ENCODE measurements around the gene PIK3R2. TPM values are rescaled to one million over a fixed set of nuclear protein-coding genes. Genes with fewer than 3 reads are reported as not detected.

The PIK3R2 gene
- total RNA-seq, 1 donor from 2014 or later: 94.7 TPM

DNA sequence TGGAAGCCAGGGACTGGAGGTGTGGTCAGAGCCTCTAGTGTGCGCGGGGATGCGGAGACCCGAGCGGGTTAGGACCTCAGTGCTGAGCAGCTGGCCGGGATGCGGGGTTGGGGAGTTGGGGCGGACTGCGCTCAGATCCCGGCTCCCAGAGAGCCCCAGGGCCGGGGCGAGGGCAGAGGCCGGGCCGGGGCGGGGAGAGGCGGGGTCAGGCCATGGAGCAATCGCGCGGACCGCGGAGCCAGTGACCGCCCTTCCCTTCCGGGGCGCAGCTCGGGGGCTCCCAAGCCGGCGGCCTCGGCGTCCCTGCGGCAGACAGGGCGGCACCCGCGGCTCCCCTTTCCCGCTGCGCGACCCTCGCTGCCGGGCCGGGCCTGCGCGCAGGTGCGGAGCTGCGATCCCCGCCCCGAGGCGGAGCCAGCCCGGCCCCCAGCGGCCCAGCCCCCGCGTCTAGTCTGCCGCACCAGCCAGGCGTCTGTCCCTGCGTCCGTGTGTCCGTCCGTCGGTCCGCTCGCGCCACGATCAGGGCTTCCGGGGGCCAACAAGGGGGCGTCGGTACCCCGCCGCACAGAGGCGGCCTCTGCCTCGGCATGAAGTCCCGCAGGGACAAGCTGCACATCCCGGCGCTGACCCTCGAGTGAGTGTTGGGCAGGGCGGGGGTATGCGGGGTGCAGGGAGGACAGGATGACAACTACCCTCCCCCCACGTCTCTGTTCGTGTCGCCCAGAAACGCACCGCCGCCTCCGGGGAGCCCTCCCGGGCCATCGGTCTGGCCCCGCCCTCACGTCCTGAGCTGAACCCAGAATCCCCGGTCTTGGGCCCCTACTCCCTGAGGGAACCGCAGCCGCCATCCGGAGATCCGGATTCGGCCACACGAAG is 43.0 kb upstream of the PIK3R2 start:
- TF ChIP-seq, protein P1, sequence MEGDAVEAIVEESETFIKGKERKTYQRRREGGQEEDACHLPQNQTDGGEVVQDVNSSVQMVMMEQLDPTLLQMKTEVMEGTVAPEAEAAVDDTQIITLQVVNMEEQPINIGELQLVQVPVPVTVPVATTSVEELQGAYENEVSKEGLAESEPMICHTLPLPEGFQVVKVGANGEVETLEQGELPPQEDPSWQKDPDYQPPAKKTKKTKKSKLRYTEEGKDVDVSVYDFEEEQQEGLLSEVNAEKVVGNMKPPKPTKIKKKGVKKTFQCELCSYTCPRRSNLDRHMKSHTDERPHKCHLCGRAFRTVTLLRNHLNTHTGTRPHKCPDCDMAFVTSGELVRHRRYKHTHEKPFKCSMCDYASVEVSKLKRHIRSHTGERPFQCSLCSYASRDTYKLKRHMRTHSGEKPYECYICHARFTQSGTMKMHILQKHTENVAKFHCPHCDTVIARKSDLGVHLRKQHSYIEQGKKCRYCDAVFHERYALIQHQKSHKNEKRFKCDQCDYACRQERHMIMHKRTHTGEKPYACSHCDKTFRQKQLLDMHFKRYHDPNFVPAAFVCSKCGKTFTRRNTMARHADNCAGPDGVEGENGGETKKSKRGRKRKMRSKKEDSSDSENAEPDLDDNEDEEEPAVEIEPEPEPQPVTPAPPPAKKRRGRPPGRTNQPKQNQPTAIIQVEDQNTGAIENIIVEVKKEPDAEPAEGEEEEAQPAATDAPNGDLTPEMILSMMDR (IDR thresholded peaks at IDR 0.05; ENCODE audit: unreplicated experiment): no peak
- no peaks in the 10 kb centered on the region for H3K36me3 Mint-ChIP-seq
- peaks cover 12% of the 10 kb centered on the region for H3K27me3 Mint-ChIP-seq (ENCODE audit: low read depth)
- no peak overlapping the region for H3K27ac Mint-ChIP-seq
- H3K4me3 Mint-ChIP-seq: peak overlapping the region; percentile 69
- no peaks in the 10 kb centered on the region for H3K9me3 Mint-ChIP-seq
- H3K4me1 Mint-ChIP-seq: peaks cover 4% of the 10 kb centered on the region
- peak in 1 of 2 experiments; percentile 57 for DNase-seq (ENCODE audit: low spot score in 2 of 2, unreplicated experiment in 2 of 2)

DNA sequence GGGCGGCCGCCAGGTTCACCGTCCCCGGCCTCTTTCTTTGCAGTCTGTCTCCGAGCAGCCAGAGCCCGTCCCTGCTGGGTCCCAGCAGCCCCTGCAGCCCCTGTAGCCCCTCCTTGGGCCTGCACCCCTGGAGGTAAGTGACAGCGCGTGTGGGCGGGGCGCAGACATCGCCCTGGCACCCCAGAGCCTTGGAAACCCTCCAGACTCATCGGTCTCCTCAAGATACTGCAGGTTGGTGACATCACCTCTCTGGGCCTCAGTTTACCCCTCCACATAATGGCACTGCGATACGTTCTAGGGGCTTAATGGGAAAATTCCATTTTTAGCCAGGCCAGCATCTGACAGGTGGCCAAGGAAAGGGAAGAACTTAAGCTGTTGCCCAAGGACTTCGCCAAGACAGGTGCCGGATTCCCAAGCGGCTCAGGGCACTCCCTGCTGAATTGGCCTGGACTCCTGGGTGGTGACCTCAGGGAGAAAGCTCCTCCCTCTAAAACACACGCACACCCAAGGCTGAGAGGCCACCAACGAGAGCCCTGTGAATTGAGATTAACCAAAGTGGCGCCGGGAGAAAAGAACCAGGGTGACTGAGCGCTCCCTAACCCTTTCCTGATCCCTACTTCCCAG is 42.2 kb upstream of the PIK3R2 start:
- Mint-ChIP-seq H3K4me3 (peak overlapping the region; percentile 68), H3K4me1 (peaks cover 4% of the 10 kb centered on the region), H3K27ac (no peak overlapping the region), H3K36me3 (no peaks in the 10 kb centered on the region), H3K9me3 (no peaks in the 10 kb centered on the region), H3K27me3 (ENCODE audit: low read depth) (peaks cover 12% of the 10 kb centered on the region)
- TF ChIP-seq, protein P1 (IDR thresholded peaks at IDR 0.05; ENCODE audit: unreplicated experiment): no peak
- DNase-seq (ENCODE audit: low spot score in 2 of 2, unreplicated experiment in 2 of 2): no peak

DNA sequence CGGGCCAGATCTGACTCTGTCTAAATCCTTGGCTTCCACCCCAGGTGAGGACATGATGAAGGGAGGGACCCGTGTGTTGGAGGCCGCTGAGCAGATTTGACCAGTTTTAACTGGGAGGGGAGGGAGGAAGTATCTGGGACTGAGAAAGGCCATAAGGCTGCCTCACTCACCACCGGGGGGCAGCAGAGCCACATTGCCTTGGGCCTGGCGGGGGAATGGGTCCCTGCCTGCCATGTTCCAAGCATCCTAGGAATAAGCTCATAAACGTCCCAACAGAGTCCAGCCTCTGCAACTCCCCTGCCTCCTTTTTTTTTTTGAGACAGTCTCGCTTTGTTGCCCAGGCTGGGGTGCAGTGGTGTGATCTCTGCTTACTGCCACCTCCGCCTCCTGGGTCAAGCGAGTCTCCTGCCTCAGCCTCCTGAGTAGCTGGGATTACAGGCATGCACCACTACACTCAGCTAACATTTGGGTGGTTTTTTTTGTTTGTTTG is 39.9 kb upstream of the PIK3R2 start:
- H3K27ac Mint-ChIP-seq: no peak overlapping the region
- H3K27me3 Mint-ChIP-seq (ENCODE audit: low read depth): peaks cover 12% of the 10 kb centered on the region
- no peak overlapping the region for H3K4me3 Mint-ChIP-seq
- H3K9me3 Mint-ChIP-seq: no peaks in the 10 kb centered on the region
- TF ChIP-seq, protein P1 (IDR thresholded peaks at IDR 0.05; ENCODE audit: unreplicated experiment): peak; percentile 54
- peak; percentile 67 to 89 for DNase-seq (ENCODE audit: low spot score in 2 of 2, unreplicated experiment in 2 of 2)
- no peaks in the 10 kb centered on the region for H3K36me3 Mint-ChIP-seq
- peaks cover 9% of the 10 kb centered on the region for H3K4me1 Mint-ChIP-seq

DNA sequence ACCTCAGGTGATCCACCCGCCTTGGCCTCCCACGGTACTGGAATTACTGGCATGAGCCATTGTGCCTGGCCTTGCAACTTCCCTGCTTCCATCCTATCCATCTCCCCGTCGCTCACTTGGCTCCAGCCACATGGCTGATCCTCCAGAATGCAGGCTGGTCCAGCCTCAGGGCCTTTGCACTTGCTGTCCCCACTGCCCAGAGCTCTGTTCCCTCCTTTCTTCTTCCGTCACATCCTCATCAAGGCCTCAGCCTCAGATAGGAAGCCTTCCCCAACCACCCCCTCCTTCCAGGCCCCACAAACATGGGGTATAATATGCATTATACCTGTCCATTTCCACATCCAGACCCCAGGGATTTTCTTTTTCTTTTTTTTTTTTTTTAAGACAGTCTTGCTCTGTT is 39.1 kb upstream of the PIK3R2 start:
- Mint-ChIP-seq H3K27ac (no peak overlapping the region), H3K36me3 (no peaks in the 10 kb centered on the region)

DNA sequence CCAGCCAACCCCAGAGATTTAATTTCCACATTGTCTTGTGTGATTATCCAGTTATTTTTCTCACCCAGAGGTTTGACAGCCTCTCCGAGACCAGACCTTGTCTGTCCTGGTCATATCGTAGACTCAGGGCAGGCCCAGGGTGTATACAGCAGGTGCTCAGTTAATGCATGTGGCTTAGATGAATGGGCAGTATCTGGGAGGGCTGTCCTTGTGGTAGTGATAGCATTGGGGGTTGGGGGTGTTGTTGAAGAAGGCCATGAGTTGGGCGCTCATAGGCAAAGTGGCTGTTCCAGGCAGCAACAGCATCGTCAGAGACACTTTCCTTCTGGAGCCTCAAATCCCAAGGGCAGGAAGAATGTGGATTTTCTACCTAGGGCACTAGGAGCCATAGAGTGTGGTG is 38.5 kb upstream of the PIK3R2 start:
- H3K9me3 Mint-ChIP-seq: no peaks in the 10 kb centered on the region
- H3K4me3 Mint-ChIP-seq: no peak overlapping the region
- peaks cover 4% of the 10 kb centered on the region for H3K27me3 Mint-ChIP-seq (ENCODE audit: low read depth)
- DNase-seq (ENCODE audit: low spot score in 2 of 2, unreplicated experiment in 2 of 2): no peak
- TF ChIP-seq, protein P1 (IDR thresholded peaks at IDR 0.05; ENCODE audit: unreplicated experiment): no peak
- peaks cover 16% of the 10 kb centered on the region for H3K4me1 Mint-ChIP-seq
- H3K36me3 Mint-ChIP-seq: no peaks in the 10 kb centered on the region
- no peak overlapping the region for H3K27ac Mint-ChIP-seq

More for the DNA sequence above, 39.1 kb upstream of the PIK3R2 start:
- H3K27me3 Mint-ChIP-seq (ENCODE audit: low read depth): peaks cover 11% of the 10 kb centered on the region
- no peak overlapping the region for H3K4me3 Mint-ChIP-seq
- peaks cover 13% of the 10 kb centered on the region for H3K4me1 Mint-ChIP-seq
- no peaks in the 10 kb centered on the region for H3K9me3 Mint-ChIP-seq
- TF ChIP-seq, protein P1 (IDR thresholded peaks at IDR 0.05; ENCODE audit: unreplicated experiment): no peak
- no peak for DNase-seq (ENCODE audit: low spot score in 2 of 2, unreplicated experiment in 2 of 2)

Measured in mesothelial cell of epicardium (in vitro differentiated cells).